HG02885 (cell line): ENCODE data around the gene CRADD.
"Not testable (repeated sequence)": the region's sequence is repeated elsewhere in the genome, so short reads cannot be mapped to it uniquely, and the experiment has no call there.

Source experiments
- ATAC-seq: cut with Tn5 transposase; IDR thresholded peaks from one replicate; pipeline ENCODE4 v1.9.1; 2021; ENCODE audit warnings: mild to moderate bottlenecking; ENCODE audit not compliant: unreplicated experiment, poor library complexity

Gene CRADD

DNA sequence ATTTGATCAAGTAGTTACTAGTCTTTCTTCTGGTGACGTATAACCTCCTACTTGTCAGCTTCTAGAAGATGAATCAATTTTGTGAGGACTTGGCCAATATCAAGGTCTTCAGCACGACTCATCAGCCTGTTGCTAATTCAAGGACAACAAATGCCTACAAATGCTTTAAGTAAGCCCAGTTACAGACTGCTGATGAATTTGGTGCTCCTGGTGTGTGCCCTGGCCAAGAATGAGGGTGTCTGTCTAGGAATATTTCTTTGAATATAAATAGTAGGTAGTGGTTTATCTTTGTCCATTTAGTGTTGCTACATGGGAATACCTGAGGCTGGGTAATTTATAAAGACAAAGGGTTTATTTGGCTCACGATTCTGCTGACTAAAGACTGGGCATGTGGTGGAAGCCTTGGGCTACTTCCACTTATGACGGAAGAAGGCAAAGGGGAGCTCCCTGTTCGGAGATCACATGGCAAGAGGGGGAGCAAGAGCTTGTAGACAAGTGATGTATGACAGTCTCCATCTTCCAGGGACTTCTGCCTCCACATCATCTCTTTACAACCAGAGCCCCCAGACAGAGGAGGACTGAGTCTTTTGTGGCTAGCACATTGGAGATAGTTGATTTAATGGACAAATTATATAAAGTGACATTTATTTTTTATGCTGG is 180.2 kb downstream of the CRADD start:
- no peak for ATAC-seq

DNA sequence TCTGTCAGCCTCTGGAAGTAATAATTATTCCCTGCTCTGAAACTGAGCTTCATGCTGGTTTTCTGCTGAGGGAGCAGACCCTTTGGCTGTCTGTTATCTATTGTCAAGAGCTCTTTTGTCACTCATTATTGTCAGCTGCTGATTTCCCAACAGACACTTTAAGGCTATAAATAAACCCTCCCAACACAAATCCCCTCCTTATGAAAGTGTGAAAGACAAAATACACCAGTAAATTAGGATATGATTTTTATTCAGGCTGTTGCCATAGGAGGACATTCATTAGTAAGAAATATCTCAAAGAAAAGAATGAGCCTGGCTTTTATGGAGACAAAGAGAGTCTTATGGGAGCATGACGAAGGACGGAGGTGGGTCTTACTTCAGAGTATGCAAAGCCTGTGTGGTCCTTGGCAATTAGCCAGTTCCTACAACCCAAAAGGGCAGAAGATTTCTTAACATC is 180.8 kb downstream of the CRADD start:
- ATAC-seq, result no peak

DNA sequence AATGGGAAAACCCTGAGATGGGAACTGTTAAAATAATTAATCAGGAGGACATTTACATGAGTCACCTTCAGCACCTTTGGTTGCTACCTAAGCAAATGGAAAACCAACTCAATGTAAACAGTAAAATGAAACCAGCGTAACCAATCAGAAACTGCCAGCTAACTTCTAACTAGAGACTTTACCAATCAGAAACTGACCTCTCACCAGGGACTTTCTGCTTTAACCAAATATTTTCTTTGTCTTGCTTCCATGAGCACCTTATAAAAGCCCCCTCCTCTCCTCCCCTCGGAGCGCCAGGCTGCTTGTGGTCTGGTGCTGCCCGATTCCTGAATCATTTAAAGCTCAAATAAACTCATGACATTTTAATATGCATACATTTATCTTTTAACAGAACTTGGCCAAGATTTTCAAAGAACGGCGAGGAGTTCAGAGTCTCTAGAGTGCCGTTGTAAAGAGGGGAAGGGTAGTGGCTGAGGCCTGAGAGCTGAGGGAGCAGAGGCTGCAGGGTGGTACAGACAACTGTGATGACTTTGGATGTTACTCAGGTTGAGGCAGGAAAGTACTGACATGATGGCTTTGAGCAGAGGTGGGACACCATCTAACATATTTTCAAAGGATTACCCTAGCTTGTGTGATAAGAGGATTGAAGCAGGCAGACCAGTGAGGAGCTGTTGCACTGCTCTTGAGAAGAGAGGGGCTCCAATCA is 183.6 kb downstream of the CRADD start:
- ATAC-seq, result no peak

DNA sequence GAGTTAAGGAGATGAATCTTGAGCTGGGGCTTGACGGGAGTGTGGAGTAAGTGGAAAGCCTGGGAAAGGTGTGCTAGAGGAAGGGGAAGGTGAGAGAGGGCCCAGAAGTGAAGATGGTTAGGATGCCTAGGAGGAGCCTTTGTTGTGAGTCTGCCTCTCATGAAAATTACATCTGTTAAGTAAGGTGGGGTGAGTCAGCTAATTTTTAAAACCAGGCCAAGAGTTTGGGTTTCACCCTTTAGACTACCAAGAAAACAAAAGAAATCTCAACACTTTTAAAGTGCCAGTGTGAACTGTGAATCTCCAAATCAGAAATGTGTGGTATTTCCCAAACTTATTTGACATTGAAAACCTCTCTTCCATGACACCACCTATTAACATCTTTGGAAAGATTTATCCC is 185.2 kb downstream of the CRADD start:
- no peak for ATAC-seq

DNA sequence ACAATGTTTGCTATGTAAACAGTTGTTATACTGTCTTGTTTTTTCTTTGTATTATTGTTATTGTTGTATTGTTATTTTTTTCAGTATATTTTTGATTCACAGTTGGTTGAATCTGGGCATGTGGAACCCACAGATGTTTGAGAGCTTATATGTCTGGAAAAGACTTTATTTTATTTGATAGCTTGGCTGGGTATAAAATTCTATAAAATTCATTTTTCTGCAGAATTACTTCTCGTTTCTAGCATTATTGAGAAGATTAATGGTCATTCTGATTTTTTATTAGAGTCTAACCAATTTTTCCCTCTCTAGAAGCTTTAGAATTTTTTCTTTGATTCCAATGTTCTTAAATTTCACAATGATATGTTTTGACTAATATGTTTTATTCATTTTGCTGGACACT is 188.6 kb downstream of the CRADD start:
- ATAC-seq, result no peak

DNA sequence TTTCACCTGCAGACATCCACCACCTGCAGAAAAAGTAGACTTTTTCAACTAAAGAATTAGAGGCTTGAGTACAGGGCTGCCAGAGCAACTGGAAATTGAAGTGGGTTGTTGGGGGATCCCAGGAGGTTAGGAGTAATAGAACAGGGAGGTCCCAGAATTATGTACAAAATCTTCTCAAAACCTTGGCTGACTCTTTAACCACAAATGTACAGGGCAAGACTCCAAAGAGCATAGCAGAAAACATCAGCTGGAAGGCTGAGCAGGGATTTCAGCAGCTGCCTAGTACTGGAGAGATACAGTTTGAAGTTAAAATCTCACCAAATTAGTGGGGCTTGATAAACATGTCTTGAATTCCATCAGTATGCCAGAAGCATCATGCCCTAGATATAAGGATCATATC is 191.6 kb downstream of the CRADD start:
- ATAC-seq, result no peak

DNA sequence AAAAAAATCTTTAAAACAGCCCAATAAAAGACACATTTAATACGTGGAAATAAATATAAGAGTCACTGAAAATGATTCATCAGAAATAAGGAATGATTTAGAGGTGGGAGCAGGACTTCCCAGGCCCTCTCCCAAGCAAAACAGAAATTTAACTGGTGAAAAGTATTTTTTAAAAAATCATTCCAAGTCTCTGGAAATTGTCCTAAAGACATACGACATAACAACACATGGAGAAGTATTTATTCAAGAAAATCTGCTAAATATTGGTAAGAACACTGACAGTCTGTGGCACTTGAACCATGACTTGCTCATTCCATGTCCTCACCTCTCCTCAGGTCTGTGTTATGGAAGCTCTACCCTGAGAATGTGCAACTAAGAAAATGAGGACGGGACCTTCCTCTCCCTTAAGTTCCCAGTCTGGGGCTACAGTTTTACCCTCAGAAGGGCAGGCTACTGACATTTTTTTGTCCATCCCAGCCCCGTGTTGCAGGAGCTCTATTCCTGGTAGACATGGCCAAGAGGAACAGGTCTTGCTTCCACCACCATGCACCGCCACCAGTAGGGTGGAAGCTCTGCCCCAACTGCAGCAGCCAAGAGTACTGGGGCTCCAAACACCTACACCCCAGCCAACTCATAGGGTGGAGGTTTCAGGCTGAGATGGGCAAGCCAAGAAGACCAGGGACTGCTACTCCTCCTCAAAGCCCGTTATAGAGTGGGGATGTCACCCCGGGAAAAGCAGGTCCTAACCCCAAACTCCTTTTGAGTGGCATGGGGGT is 193.0 kb downstream of the CRADD start:
- ATAC-seq, result no peak

DNA sequence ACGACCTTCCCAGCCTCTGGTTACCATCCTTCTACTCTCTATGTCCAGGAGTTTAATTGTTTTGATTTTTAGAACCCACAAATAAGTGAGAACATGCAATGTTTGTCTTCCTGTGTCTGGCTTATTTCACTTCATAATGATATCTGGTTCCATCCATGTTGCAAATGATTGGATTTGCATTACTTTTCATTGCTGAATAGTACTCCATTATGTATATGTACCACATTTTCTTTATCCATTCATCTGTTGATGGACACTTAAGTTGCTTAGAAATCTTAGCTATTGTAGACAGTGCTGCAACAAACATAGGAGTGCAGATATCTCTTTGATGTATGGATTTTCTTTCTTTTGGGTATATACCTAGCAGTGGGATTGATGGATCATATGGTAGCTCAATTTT is 194.4 kb downstream of the CRADD start:
- not testable (repeated sequence) for ATAC-seq

DNA sequence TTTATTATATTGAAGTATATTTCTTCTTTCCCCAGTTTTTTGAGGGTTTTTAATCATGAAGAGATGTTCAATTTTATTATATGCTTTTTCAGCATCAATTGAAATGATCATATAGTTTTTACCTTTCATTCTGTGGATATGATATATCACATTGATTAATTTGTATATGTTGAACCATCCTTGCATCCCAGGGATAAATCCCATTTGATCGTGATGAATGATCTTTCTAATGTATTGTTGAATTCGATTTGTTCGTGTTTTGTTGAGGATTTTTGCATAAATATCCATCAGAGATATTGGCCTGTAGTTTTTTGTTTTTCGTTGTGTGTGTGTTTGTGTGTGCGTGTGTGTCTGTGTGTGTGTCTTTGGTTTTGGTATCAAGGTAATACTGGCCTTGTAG is 196.4 kb downstream of the CRADD start:
- ATAC-seq, result no peak

DNA sequence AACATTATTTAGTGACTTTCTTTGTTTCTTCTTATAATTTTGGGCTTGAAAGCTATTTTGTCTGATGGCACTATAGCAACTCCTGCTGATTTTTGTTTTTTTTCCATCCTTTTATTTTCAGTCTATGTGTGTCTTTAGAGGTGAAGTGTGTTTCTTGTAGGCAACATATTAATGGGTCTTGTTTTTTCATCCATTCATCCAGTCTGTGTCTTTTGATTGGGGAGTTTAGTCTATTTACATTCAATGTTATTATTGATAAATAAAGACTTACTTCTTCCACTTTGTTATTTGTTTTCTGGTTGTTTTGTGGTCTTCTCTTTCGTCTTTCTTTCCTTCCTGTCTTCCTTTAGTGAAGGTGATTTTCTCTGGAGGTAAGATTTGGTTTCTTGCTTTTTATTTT is 198.0 kb downstream of the CRADD start:
- ATAC-seq, result no peak

DNA sequence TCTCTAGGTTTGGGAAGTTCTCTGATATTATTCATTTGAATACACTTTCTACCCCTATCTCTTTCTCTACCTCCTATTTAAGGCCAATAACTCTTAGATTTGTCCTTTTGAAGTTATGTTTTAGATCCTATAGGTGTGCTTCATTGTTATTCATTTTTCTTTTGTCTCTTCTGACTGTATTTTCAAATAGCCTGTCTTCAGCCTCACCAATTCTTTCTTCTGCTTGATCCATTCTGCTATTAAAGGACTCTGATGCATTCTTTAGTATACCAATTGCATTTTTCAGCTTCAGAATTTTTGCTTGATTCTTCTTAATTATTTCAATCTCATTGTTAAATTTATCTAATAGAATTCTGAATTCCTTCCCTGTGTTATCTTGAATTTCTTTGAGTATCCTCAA is 199.2 kb downstream of the CRADD start:
- ATAC-seq, result no peak

DNA sequence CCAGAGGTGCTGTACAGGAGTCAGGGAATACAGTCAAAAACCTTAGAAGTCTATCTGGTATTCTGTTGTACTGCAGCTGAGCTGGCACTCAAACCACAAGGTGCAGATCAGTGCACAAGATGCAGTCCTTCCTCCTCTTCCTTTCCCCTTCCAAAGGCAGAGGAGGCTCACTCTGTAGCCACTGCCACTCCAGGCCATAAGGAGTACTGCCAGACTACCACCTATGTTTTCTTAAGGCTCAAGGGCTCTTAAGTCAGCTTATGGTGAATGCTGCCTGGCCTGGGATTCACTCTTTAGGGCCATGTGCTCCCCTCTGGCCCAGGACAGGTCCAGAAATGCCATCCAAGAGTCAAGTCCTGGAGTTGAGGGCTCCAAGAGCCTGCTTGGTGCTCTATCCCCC is 200.3 kb downstream of the CRADD start:
- ATAC-seq, result no peak

DNA sequence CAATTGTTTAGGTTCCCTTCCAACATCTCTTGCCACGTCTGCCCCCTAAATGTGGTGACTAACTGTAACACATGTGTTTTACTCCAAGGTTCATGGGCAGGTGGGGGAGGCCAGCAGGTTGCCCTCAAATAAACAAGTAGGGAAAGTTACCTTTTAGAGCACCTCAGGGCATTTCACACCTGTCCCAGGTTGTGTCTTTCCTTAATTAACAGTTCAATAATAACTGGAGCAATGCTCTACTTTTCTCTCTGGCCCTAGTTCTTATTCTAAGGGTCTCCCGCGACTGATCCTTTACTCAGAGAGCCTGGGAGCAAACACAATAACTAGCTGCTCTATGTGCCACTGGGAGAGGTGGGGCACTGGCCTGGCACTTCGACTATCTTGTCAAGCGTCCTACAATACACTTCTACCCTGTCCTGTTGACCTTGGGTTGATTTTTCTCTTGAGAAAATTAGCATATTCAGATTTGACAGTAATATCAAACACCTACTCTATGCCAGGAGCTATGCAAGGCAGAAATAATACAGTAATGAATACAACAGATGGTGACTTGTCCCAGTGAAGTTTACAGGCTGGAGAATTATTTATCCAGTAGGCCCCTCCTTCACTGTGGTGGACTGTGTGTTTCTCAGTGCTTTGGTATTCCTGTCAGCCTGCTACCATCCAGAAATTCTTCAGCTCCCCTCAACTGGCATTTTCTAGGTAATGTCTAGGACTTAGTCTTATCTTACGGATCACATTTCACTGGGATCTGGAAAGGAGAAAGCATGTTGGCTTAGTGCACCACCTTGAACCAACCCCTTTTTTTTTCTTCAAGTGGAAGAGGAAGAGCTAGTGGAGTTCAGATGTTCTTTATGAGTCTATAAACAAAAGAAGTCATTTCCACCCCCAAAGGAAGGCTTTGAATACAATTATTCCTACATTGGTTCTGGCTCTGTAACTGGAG is 202.6 kb downstream of the CRADD start:
- ATAC-seq, result no peak

DNA sequence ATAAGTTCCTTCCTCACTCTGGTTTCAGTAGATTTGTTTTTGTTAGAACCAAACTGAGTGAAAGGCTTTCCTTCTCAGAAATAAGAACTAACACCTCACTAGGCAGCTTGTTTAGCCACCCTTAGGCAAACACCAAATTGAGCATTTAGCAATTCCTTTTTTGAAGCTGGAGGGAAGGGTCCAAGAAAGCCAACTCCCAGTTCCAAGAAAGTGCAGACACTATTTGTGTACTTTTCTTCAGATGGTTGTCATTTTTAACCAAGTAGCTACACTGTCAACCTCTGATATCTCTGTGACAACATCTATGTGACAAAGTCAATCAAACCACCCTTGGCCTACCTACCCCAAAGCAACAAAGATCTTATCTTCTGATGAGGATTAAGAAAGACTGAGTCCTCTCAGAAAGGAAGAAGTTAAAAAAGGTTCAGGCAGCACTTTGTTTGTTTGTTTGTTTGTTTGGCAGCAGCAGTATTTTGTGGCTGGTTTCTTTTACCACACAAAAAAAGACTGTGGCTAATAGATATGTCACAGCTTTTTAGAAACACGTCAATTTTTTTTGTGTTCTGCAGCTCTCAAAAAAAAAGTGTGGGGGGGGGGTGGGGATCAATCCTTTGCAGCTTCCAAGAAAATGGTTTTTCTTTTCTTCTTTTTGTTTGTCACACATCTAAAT is 203.8 kb downstream of the CRADD start:
- no peak for ATAC-seq

DNA sequence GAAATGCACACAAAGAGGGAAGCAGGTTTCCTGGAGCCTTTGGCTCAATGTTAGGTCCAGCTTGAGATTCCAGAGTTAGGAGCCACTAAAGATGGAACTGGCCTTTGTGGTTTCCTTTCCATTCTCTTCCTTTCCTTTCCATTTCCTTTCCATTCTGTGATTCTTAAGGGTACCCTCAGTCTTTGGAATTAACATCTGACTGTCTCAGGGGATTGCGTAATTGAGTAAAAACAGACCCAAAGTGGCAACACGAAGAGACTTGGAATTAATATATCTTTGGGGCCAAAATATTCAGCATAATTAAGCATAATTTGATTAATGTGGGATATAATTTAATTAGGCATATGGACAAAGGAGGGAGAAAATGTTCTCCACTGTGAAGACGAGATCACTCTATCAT is 205.6 kb downstream of the CRADD start:
- no peak for ATAC-seq

DNA sequence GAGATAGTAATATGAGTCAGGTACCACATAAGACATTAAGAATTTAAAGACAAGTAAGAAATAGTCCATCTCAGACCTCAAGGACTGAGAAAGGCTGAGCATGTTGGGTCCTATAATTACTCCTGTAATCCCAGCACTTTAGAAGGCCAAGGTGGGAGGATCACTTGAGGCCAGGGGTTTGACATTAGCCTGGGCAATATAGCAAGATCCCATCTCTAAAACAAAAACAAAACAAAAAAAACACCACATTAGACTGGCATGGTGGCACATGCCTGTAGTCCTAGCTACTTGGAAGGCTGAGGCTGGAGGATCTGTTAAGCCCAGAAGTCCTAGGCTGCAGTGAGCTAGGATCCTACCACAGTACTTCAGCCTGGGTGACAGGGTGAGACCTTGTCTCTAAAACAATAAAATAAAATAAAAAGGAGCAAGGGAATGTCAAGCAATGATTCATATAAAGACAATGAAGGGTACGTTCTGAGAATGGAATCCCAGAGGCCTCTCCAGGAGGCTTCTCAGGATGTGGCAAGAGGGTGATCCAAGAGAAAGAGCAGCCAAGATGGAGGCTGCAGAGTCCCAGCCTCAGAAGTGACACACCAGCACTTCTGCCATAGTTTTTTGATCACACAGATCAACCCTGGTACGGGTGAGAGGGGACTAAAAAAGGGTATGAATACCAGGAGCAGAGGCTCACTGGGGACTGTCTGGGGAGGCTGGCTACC is 206.4 kb downstream of the CRADD start:
- ATAC-seq, result no peak

DNA sequence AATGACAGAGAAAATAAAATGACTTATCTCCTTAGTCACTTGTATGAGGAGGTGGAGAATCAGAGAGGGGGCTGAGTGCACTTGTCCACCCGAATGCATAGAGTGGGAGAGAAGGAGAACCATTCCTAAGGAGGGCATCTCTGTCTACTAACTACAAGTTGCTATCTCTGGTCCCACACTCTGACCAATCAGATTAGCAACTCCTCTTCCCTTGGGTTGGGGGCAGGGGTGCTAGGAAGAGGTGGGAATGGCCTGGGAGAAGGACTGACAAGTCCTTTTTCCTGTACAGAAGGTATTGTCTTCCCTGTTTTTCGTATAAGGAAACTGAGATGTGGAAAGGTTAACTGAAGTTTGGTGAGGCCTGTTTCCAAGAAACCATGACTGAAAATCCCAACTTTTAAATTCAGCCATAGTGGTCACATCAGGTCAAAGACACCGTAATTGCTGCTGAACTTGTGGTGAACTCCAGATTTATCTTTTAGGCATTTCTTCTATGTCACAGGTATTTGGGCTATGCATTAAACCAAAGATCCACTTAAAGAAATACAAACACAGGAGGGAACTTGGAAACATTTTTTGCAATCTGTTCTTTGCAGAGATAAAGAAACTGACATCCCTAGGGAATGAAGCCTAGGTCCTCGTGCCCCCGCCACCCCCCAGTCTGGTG is 207.8 kb downstream of the CRADD start:
- no peak for ATAC-seq

DNA sequence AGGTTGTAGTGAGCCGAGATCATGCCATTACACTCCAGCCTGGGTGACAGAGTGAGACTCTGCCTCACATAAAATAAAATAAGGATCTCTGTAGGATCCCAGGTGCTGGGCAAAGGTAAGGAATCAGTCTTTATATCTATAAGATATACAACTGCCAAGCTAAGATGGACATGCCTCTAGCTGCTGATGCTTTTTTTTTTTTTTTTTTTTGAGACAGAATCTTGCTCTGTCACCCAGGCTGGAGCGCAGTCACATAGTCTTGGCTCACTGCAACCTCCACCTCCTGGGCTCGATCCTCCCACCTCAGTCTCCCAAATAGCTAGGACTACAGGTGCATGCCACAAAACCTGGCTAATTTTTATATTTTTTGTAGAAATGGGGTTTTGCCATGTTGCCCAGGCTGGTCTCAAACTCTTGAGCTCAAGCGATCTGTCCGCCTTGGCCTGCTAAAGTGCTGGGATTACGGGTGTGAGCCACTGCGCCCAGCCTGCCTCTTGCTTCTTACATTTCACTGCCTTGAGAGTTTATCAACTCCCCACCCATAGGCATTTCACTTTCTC is 208.9 kb downstream of the CRADD start:
- not testable (repeated sequence) for ATAC-seq
